Naive B cell (primary cell): ENCODE data around the gene EPGN. TPM values are rescaled to one million over a fixed set of nuclear protein-coding genes. Genes with fewer than 3 reads are reported as not detected.

Source experiments
- ATAC-seq, 2 donors: fragments of 150-1000 bp; cut with Tn5 transposase; 2 replicates each; pipeline ENCODE4 v1.10.0; 2021; ENCODE audit warnings: low read depth in 2 of 2, mild to moderate bottlenecking in 2 of 2, moderate library complexity in 2 of 2
- DNase-seq: peaks from one replicate; pipeline ENCODE4 v3.0.0; 2022
- H3K27ac Mint-ChIP-seq, 6 donors: one replicate each; pipeline ENCODE4 v1.8.0; 2020 to 2022; ENCODE audit warnings: mild to moderate bottlenecking in 6 of 6, mixed read lengths in 6 of 6, moderate library complexity in 5 of 6, inconsistent platforms in 2 of 6
- H3K27me3 Mint-ChIP-seq, 3 donors: one replicate each; pipeline ENCODE4 v1.8.0; 2021 to 2022; ENCODE audit warnings: mixed read lengths in 3 of 3, mild to moderate bottlenecking in 1 of 3
- H3K36me3 Mint-ChIP-seq, 2 donors: one replicate each; pipeline ENCODE4 v1.8.0; 2020 to 2022; ENCODE audit warnings: mixed read lengths in 2 of 2, inconsistent platforms in 1 of 2, mild to moderate bottlenecking in 1 of 2
- H3K4me1 Mint-ChIP-seq, 3 donors: one replicate each; pipeline ENCODE4 v1.8.0; 2020 to 2022; ENCODE audit warnings: mixed read lengths in 3 of 3, inconsistent platforms in 1 of 3, mild to moderate bottlenecking in 1 of 3, moderate library complexity in 1 of 3
- H3K4me3 Mint-ChIP-seq, 8 donors: one replicate each; pipeline ENCODE4 v1.8.0; 2020 to 2022; ENCODE audit warnings: mild to moderate bottlenecking in 8 of 8, mixed read lengths in 8 of 8, moderate library complexity in 8 of 8, inconsistent platforms in 2 of 8
- H3K9me3 Mint-ChIP-seq, 7 donors: one replicate each; pipeline ENCODE4 v1.8.0; 2020 to 2022; ENCODE audit warnings: mixed read lengths in 7 of 7, mild to moderate bottlenecking in 5 of 7, inconsistent platforms in 2 of 7, moderate library complexity in 1 of 7
- polyA plus RNA-seq, 6 donors: library from polyadenylated mRNA; unstranded; fragments of 300-500 nt; fragmentation: Illumina TruSeq; gene quantifications; one replicate each; pipeline ENCODE4 v1.2.3, GENCODE V29; 2021; ENCODE audit warnings: low read depth in 6 of 6

The EPGN gene
- polyA plus RNA-seq, 6 donors from 2014 or later = not detected

DNA sequence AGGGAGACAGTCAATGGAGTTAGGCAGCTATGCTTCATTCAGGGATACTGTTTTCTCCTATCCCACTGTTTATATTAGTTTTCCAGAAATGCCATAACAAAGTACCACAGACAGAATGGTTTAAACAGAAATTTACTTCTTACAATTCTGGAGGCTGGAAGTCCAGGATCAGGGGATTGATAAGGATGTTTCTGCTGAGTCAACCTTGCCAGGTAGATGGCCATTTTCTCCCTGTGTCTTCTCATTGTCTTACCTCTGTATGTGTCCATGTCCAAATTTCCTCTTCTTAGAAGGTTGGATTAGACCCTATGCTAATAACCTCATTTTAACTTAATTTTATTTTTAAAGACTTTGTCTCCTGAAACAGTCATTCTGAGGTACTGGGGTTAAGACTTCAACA is 20.5 kb upstream of the EPGN start:
- no peak for DNase-seq
- Mint-ChIP-seq H3K36me3 (peaks cover 0 to 13% of the 10 kb centered on the region in 2 donors), H3K4me3 (no peak overlapping the region), H3K4me1 (no peaks in the 10 kb centered on the region), H3K27ac (no peak overlapping the region), H3K27me3 (no peaks in the 10 kb centered on the region), H3K9me3 (peaks cover 0 to 5% (median 0%) of the 10 kb centered on the region in 7 donors)
- no peak for ATAC-seq

- DNase-seq = no peak
- no peaks in the 10 kb centered on the region for H3K4me1 Mint-ChIP-seq
- H3K4me3 Mint-ChIP-seq = no peak overlapping the region
- H3K27me3 Mint-ChIP-seq = no peaks in the 10 kb centered on the region
- ATAC-seq = no peak
- peaks cover 0 to 9% of the 10 kb centered on the region in 2 donors for H3K36me3 Mint-ChIP-seq
- H3K27ac Mint-ChIP-seq = no peak overlapping the region
- H3K9me3 Mint-ChIP-seq = peaks cover 0 to 5% (median 0%) of the 10 kb centered on the region in 7 donors
Measured at GRCh38 chr4:74291471-74291870, 16.8 kb upstream of the EPGN start.

GRCh38 chr4:74292111-74292870 is 16.0 kb upstream of the EPGN start:
- H3K4me3 Mint-ChIP-seq = no peak overlapping the region
- H3K36me3 Mint-ChIP-seq = peaks cover 0 to 9% of the 10 kb centered on the region in 2 donors
- no peak overlapping the region for H3K27ac Mint-ChIP-seq
- no peak for DNase-seq
- ATAC-seq = no peak
- H3K9me3 Mint-ChIP-seq = peaks cover 0 to 5% (median 0%) of the 10 kb centered on the region in 7 donors
- H3K4me1 Mint-ChIP-seq = no peaks in the 10 kb centered on the region
- H3K27me3 Mint-ChIP-seq = no peaks in the 10 kb centered on the region

DNA sequence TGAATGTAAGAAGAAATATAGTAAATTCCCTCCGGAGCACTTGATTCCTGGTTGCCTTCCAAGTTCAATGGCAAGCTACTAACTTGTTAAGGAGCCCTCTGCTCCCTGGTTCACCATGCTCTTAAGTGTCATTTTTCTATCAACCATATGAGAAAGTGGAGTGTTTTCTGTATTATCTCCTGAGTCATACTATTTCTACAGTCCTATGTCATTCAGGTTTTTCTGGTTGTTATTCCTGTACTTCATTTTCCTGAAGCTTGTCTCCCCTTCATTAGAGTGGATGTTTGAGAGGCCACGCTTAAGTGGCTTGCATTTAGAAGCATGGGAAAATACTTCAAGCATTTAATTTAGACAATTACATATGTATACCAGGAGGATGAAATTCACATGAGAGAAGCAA is 14.7 kb upstream of the EPGN start:
- Mint-ChIP-seq H3K4me1 (no peaks in the 10 kb centered on the region), H3K4me3 (no peak overlapping the region), H3K9me3 (peaks cover 0 to 5% (median 0%) of the 10 kb centered on the region in 7 donors), H3K36me3 (peaks cover 0 to 9% of the 10 kb centered on the region in 2 donors), H3K27me3 (no peaks in the 10 kb centered on the region), H3K27ac (no peak overlapping the region)
- ATAC-seq (no peak), DNase-seq (no peak)

GRCh38 chr4:74294681-74295080 is 13.6 kb upstream of the EPGN start:
- DNase-seq = no peak
- Mint-ChIP-seq H3K27ac (no peak overlapping the region), H3K36me3 (peaks cover 0 to 4% of the 10 kb centered on the region in 2 donors), H3K4me3 (no peak overlapping the region), H3K27me3 (no peaks in the 10 kb centered on the region), H3K4me1 (no peaks in the 10 kb centered on the region), H3K9me3 (peaks cover 0 to 5% (median 0%) of the 10 kb centered on the region in 7 donors)
- no peak for ATAC-seq

GRCh38 chr4:74297539-74297938 is 10.7 kb upstream of the EPGN start:
- ATAC-seq (no peak), DNase-seq (no peak)
- Mint-ChIP-seq H3K36me3 (no peaks in the 10 kb centered on the region), H3K27ac (no peak overlapping the region), H3K27me3 (no peaks in the 10 kb centered on the region), H3K9me3 (peaks cover 0 to 4% (median 0%) of the 10 kb centered on the region in 7 donors), H3K4me3 (no peak overlapping the region), H3K4me1 (no peaks in the 10 kb centered on the region)

- ATAC-seq (no peak), DNase-seq (no peak)
- no peaks in the 10 kb centered on the region for H3K27me3 Mint-ChIP-seq
- no peaks in the 10 kb centered on the region for H3K4me1 Mint-ChIP-seq
- H3K36me3 Mint-ChIP-seq = no peaks in the 10 kb centered on the region
- H3K9me3 Mint-ChIP-seq = no peaks in the 10 kb centered on the region
- no peak overlapping the region for H3K4me3 Mint-ChIP-seq
- no peak overlapping the region for H3K27ac Mint-ChIP-seq
Measured at GRCh38 chr4:74304095-74304625, 4.1 kb upstream of the EPGN start.

DNA sequence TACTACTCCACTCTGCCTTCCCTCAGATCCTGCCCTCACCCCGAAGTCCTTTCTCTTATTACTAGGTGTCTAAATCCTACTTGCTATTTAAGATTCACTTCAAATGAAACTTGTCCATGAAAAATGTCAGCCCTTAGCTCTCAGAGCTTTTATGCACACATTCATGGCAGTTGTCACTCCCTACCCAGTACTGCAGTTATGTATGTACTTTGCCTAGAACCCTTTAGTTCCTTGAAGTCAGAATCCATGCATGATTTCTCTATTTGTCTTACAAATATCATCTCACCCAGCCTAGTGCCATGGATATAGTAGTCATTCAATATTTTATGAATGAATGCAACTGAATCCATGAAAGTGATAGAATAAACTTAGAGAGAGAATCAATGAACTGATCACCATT is 3.3 kb upstream of the EPGN start:
- H3K4me3 Mint-ChIP-seq = no peak overlapping the region
- H3K4me1 Mint-ChIP-seq = peaks cover 0 to 4% (median 0%) of the 10 kb centered on the region in 3 donors
- no peaks in the 10 kb centered on the region for H3K36me3 Mint-ChIP-seq
- no peak overlapping the region for H3K27ac Mint-ChIP-seq
- H3K27me3 Mint-ChIP-seq = no peaks in the 10 kb centered on the region
- ATAC-seq (no peak), DNase-seq (no peak)
- no peaks in the 10 kb centered on the region for H3K9me3 Mint-ChIP-seq

DNA sequence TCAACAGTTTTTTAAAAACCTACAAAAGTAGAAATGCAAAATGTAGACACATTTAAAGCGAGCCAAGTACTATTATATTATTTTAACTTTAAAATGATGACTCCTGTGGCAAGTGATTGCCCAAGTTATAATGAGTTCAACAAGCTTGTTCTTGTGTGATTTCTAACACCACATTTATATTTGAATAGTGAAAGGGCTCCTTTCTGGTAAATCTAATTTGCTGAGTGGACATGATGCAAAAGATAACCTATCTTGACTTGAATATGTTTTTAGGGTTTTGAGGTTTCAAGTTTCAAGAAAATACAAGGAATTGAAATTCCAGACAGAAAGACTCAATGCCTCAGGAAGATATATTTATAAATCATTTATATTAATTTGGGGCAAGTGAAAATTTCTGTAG is 1.1 kb upstream of the EPGN start:
- Mint-ChIP-seq H3K27me3 (no peaks in the 10 kb centered on the region), H3K4me1 (peaks cover 0 to 4% (median 0%) of the 10 kb centered on the region in 3 donors), H3K27ac (no peak overlapping the region), H3K9me3 (no peaks in the 10 kb centered on the region), H3K4me3 (no peak overlapping the region), H3K36me3 (no peaks in the 10 kb centered on the region)
- no peak for DNase-seq
- ATAC-seq = no peak

DNA sequence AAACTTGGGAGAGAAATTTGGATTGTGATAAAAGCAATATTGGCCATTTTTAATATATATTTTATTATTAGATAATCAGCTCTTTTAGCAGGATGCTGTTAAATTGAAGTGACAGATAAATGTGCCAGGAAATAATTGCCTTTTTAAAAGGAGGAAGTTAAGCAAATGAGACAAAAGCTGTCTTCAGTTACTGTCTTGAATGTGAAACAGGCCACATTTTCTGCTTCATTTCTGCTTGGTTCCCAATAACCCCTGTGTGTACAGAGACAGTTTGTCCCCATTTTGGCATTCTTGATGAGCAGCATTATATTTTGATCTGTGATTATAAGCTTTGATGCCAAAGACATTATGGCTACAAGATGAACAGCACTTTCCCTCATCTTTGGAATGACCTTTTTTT is 953 bp downstream of the EPGN start:
- DNase-seq = no peak
- no peak overlapping the region for H3K27ac Mint-ChIP-seq
- ATAC-seq = peak in 1 of 2 donors; percentile 40
- H3K36me3 Mint-ChIP-seq = no peaks in the 10 kb centered on the region
- H3K4me1 Mint-ChIP-seq = peaks cover 0 to 4% (median 0%) of the 10 kb centered on the region in 3 donors
- no peaks in the 10 kb centered on the region for H3K27me3 Mint-ChIP-seq
- H3K9me3 Mint-ChIP-seq = no peaks in the 10 kb centered on the region
- H3K4me3 Mint-ChIP-seq = no peak overlapping the region

DNA sequence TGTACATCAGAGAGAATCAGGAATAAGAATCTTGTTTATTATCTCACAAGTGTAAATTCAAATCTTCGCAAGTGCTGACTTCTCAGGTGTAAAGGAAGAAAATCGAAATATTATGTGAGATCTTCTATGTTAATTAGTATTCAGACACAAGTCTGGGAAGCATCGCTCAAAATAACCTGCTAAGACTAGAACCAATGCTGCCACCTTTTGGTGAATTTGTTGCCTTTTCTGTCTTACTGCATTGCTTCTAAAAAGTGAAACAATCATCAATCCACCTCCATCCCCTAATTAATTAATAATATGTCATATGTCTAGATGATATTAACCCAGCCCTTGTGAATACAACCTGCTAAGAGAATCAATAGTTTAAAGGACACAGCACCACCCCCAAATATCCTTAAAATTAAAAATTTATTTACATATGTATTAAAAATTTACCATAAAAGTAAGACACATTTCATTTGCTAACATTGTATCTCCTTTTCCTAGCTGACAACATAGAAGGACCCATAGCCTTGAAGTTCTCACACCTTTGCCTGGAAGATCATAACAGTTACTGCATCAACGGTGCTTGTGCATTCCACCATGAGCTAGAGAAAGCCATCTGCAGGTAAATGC is 3.5 kb downstream of the EPGN start:
- no peaks in the 10 kb centered on the region for H3K36me3 Mint-ChIP-seq
- no peaks in the 10 kb centered on the region for H3K27me3 Mint-ChIP-seq
- no peak overlapping the region for H3K27ac Mint-ChIP-seq
- peak in 1 of 2 donors; percentile 52 for ATAC-seq
- DNase-seq = peak; percentile 20
- no peak overlapping the region for H3K4me3 Mint-ChIP-seq
- H3K4me1 Mint-ChIP-seq = peaks cover 0 to 4% (median 0%) of the 10 kb centered on the region in 3 donors
- H3K9me3 Mint-ChIP-seq = no peaks in the 10 kb centered on the region

- Mint-ChIP-seq H3K27me3 (no peaks in the 10 kb centered on the region), H3K4me1 (peaks cover 0 to 4% (median 0%) of the 10 kb centered on the region in 3 donors), H3K4me3 (no peak overlapping the region), H3K36me3 (no peaks in the 10 kb centered on the region), H3K9me3 (no peaks in the 10 kb centered on the region), H3K27ac (peak overlapping the region in 1 of 6 donors; percentile 35)
- no peak for DNase-seq
- no peak for ATAC-seq
Measured at GRCh38 chr4:74314329-74314728, 6.1 kb downstream of the EPGN start.

- ATAC-seq (no peak), DNase-seq (no peak)
- Mint-ChIP-seq H3K27ac (no peak overlapping the region), H3K4me3 (no peak overlapping the region), H3K4me1 (no peaks in the 10 kb centered on the region), H3K9me3 (no peaks in the 10 kb centered on the region), H3K36me3 (no peaks in the 10 kb centered on the region), H3K27me3 (no peaks in the 10 kb centered on the region)
Measured at GRCh38 chr4:74314944-74315343, 6.7 kb downstream of the EPGN start.

GRCh38 chr4:74315376-74315775 is 7.1 kb downstream of the EPGN start:
- Mint-ChIP-seq H3K4me3 (no peak overlapping the region), H3K36me3 (no peaks in the 10 kb centered on the region), H3K27ac (no peak overlapping the region), H3K4me1 (no peaks in the 10 kb centered on the region), H3K27me3 (peaks cover 0 to under 1% (median 0%) of the 10 kb centered on the region in 3 donors), H3K9me3 (no peaks in the 10 kb centered on the region)
- DNase-seq (no peak), ATAC-seq (no peak)
